Putamen (tissue), 1 donor: Measurements from ENCODE around the gene FHOD1.

Source experiments
- DNase-seq: peaks from one replicate; pipeline ENCODE4 v3.0.0-alpha.2; 2016; ENCODE audit warnings: low spot score

The FHOD1 gene

GRCh38 chr16:67249178-67250044, 2.1 kb upstream of the FHOD1 start:
- DNase-seq, result no peak

GRCh38 chr16:67248401-67249177, 1.3 kb upstream of the FHOD1 start, which contains the start of gene SLC9A5:
TSS of gene SLC9A5 (plus strand) at chr16:67248979. CDS start at chr16:67249015, 36 bp downstream.
- DNase-seq, result no peak

- DNase-seq, result no peak
Observed at GRCh38 chr16:67248073-67248400, 756 bp upstream of the FHOD1 start.

- DNase-seq, result no peak
Observed at GRCh38 chr16:67246756-67247191, 507 bp downstream of the FHOD1 start.

GRCh38 chr16:67246081-67246755, 1.1 kb downstream of the FHOD1 start:
- no peak for DNase-seq

- no peak for DNase-seq
Observed at GRCh38 chr16:67245674-67246080, 1.6 kb downstream of the FHOD1 start.

GRCh38 chr16:67245186-67245585, 2.1 kb downstream of the FHOD1 start:
- DNase-seq, result no peak

- DNase-seq, result no peak
Observed at GRCh38 chr16:67244387-67245185, 2.7 kb downstream of the FHOD1 start.

- no peak for DNase-seq
Observed at GRCh38 chr16:67243481-67243880, 3.8 kb downstream of the FHOD1 start.

- DNase-seq, result no peak
Observed at GRCh38 chr16:67242138-67242730, 5.0 kb downstream of the FHOD1 start.

GRCh38 chr16:67241008-67241900, 6.0 kb downstream of the FHOD1 start:
- no peak for DNase-seq

- no peak for DNase-seq
Observed at GRCh38 chr16:67240506-67240905, 6.8 kb downstream of the FHOD1 start.

- no peak for DNase-seq
Observed at GRCh38 chr16:67238806-67239470, 8.3 kb downstream of the FHOD1 start.

- DNase-seq, result no peak
Observed at GRCh38 chr16:67238278-67238575, 9.1 kb downstream of the FHOD1 start.

GRCh38 chr16:67237396-67238277, 9.6 kb downstream of the FHOD1 start:
- DNase-seq, result no peak

GRCh38 chr16:67236563-67237395, 10.5 kb downstream of the FHOD1 start:
- DNase-seq, result peak; percentile 76

- peak; percentile 86 for DNase-seq
Observed at GRCh38 chr16:67235816-67236562, 11.3 kb downstream of the FHOD1 start.
